Lower lobe of right lung (tissue), 2 donors: ENCODE measurements around the gene SDK1. TPM values are rescaled to one million over a fixed set of nuclear protein-coding genes. Genes with fewer than 3 reads are reported as not detected.

ENCODE experiments used
- ATAC-seq, 2 donors: fragments of 200-7000 bp; cut with Tn5 transposase; one replicate each; pipeline ENCODE4 v1.9.1; 2020 to 2022; ENCODE audit warnings: mild to moderate bottlenecking in 2 of 2, moderate library complexity in 2 of 2
- DNase-seq: peaks from one replicate; pipeline ENCODE4 v3.0.0-alpha.2; 2020
- H3K27ac ChIP-seq: fragments of 200-600 bp; one replicate; pipeline ENCODE4 v1.8.0; 2022
- H3K27me3 ChIP-seq: fragments of 200-600 bp; one replicate; pipeline ENCODE4 v1.8.0; 2022; ENCODE audit warnings: low read depth
- H3K36me3 ChIP-seq: fragments of 200-600 bp; one replicate; pipeline ENCODE4 v1.8.0; 2022; ENCODE audit warnings: mild to moderate bottlenecking
- H3K4me1 ChIP-seq: fragments of 200-600 bp; one replicate; pipeline ENCODE4 v1.8.0; 2022
- H3K4me3 ChIP-seq: fragments of 200-600 bp; one replicate; pipeline ENCODE4 v1.8.0; 2022; ENCODE audit warnings: mild to moderate bottlenecking
- H3K9me3 ChIP-seq: fragments of 200-600 bp; one replicate; pipeline ENCODE4 v1.8.0; 2022
- intact Hi-C: fragments of 100-400 bp; cut with DNase I; formaldehyde crosslinking; loops from one replicate; pipeline ENCODE4 v1.11.0; 2022
- total RNA-seq: library from RNA; stranded (reverse); fragmentation: NEBNext Ultra II Directional; extraction: Animal tissue kit (Norgen Biotek cat#: 25700); gene quantifications from one replicate; pipeline ENCODE4 v1.2.1, GENCODE V29; 2021
- TF ChIP-seq, protein P1 (sequence below): fragments of 200-600 bp; IDR thresholded peaks from one replicate; pipeline ENCODE4 v1.8.0; 2022; ENCODE audit warnings: antibody characterized with exemption, mild to moderate bottlenecking
- donor health status: DM: no; HTN: yes; CAD: no; lungs with severe emphysema.

The SDK1 gene
- total RNA-seq, 1 donor from 2014 or later, result 10.0 TPM

DNA sequence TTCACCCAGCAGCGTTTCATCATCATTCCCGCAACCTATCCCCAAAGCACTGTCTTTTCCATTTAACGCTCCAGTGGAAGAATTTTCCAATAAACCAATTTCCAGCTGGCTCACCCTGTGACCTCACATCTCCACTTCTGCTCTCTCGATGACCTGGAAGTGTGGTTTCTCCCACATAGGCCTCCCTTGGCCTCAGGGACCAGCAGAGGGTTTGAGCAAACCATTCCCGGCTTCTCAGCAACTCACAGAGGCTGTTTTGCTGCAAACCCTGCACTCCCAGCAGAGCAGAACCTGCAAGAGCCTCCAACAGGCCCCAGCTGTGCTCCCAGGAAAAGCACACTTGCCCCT is 858.1 kb downstream of the SDK1 start:
- Histone ChIP-seq H3K4me3 (no peak overlapping the region), H3K9me3 (no peaks in the 10 kb centered on the region), H3K4me1 (no peaks in the 10 kb centered on the region), H3K27ac (no peak overlapping the region), H3K27me3 (no peaks in the 10 kb centered on the region), H3K36me3 (no peaks in the 10 kb centered on the region)
- ATAC-seq, result no peak
- no peak for DNase-seq
- TF ChIP-seq, protein P1, sequence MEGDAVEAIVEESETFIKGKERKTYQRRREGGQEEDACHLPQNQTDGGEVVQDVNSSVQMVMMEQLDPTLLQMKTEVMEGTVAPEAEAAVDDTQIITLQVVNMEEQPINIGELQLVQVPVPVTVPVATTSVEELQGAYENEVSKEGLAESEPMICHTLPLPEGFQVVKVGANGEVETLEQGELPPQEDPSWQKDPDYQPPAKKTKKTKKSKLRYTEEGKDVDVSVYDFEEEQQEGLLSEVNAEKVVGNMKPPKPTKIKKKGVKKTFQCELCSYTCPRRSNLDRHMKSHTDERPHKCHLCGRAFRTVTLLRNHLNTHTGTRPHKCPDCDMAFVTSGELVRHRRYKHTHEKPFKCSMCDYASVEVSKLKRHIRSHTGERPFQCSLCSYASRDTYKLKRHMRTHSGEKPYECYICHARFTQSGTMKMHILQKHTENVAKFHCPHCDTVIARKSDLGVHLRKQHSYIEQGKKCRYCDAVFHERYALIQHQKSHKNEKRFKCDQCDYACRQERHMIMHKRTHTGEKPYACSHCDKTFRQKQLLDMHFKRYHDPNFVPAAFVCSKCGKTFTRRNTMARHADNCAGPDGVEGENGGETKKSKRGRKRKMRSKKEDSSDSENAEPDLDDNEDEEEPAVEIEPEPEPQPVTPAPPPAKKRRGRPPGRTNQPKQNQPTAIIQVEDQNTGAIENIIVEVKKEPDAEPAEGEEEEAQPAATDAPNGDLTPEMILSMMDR, result no peak
- intact Hi-C loops, result no loop called here

DNA sequence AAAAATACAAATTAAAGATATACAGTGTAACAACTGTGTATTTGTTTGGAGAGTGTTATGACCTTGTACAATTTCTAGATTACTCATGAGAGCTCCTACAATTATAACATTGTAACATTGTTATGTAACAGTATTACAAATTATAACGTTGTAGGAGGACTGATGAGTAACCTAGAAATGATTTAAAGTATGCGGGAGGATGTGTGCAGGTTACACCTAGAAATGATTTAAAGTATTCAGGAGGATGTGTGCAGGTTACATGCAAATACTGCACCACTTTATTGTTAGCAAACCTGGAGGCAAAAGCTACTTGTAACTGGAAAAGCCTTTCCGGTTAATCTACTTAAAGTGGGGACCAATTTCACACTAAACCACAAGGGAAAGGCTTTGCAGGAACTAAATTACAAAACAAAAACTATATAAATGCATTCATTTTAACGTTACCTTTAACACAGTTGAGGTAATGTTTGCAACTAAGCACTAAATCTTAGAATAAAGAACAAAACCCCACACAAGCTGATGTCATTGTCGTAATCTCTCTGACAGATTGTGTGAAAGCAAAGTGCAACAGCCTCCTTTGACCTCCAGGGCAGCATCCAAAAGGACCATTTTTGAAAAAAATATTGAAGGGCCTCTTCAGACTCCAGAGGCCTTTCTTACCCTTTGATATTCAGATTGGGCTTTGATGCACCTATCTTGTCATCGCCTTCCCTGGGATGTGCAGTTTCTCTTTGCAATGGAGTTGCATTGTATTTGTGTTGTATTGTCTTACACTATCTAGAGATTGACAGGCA is 858.9 kb downstream of the SDK1 start:
- no peaks in the 10 kb centered on the region for H3K36me3 ChIP-seq
- H3K27ac ChIP-seq, result no peak overlapping the region
- no peak overlapping the region for H3K4me3 ChIP-seq
- TF ChIP-seq, protein P1, result no peak
- DNase-seq (no peak), ATAC-seq (peak in 1 of 2 donors; percentile 35)
- no peaks in the 10 kb centered on the region for H3K27me3 ChIP-seq
- H3K4me1 ChIP-seq, result no peaks in the 10 kb centered on the region
- no peaks in the 10 kb centered on the region for H3K9me3 ChIP-seq
- intact Hi-C loops, result no loop called here

DNA sequence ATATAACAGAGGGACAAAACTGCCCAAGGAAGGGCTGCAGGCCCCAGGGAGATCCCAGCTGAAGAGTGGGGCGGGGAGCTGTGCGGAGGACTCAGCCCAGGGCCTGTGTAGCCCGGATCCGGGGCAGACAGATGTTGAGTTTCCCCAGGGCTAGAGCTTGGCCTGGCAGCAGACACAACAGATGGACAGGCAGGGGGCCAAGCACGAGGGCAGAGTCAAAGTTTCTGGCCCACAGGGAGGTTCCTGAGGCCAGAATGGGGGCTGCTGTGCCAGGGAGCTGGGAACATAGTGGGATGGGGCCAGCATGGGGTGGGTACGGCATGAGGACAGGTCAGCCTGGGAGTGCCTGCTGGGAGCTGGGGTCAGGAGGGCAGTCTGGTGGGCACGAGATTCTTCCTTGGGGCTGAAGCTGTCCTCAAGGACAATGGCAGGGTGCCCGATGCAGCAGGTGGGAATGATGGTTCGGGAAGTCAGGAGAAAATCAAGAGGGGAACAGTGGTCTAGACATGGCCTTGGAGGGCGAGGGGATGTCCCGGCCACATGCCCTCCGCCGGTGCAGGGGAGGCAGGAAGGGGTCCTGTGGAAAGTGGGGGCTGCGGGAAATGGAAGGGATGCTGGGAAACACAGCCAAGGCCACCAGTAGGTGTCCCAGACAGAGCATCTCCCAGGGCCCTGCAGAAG is 862.0 kb downstream of the SDK1 start:
- no peaks in the 10 kb centered on the region for H3K27me3 ChIP-seq
- no peaks in the 10 kb centered on the region for H3K4me1 ChIP-seq
- no peaks in the 10 kb centered on the region for H3K9me3 ChIP-seq
- DNase-seq, result no peak
- TF ChIP-seq, protein P1, result no peak
- no peak for ATAC-seq
- no peak overlapping the region for H3K4me3 ChIP-seq
- no peaks in the 10 kb centered on the region for H3K36me3 ChIP-seq
- H3K27ac ChIP-seq, result no peak overlapping the region
- intact Hi-C loops, result no loop called here

DNA sequence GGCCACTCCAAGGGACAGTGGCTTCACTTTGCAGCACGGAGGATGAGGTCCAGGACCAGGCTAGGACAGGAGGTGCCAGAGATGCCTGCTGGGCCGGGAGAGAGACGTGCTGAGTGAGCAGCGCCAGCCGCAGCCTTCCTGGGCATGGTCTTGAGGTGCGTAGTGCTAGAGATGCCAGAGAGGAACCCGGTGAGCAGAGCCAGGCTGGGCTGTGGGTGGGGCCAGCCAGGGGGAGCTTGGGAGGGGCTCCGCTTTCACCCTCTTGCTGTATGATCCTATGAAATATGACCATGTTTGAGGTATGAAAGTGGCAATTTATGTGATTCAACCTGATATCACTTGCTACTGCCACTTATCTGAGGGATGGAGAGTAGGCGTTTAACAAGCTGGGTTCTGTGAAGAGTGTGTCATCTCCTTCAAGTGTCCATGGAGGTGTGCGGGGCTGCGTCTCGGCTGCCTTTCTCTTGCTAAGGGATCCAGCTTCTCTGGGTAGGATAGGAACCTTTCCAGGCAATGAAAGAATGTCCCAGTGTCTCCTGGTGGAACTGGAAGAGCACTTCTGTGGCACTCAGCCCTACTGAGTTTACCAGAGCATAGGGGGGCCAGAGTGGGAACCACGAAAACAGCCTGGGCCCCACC is 862.6 kb downstream of the SDK1 start:
- DNase-seq (no peak), ATAC-seq (no peak)
- intact Hi-C loops, result no loop called here
- H3K27me3 ChIP-seq, result no peaks in the 10 kb centered on the region
- H3K9me3 ChIP-seq, result no peaks in the 10 kb centered on the region
- H3K4me3 ChIP-seq, result no peak overlapping the region
- no peak overlapping the region for H3K27ac ChIP-seq
- H3K36me3 ChIP-seq, result no peaks in the 10 kb centered on the region
- TF ChIP-seq, protein P1, result no peak
- no peaks in the 10 kb centered on the region for H3K4me1 ChIP-seq

DNA sequence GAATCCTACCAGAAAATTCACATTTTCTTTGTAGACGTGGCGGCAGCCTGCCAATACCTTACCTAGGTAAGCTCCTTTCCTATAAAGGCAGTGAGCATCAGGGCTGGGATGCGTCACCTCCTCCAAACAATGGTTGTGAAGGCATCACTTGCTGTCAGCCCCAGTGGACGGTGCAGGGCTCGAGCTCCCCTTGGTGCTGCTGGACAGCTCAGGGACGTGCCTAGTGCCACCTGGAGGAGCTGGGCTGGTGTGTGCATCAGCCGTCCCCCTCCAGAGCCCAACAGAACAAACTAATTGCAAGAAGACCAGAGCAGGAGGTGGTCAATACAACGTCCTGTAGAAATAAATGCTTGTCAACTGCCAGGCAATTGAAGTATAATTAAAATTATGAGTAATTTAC is 863.5 kb downstream of the SDK1 start:
- TF ChIP-seq, protein P1, result no peak
- Histone ChIP-seq H3K36me3 (no peaks in the 10 kb centered on the region), H3K27ac (no peak overlapping the region), H3K4me3 (no peak overlapping the region), H3K9me3 (no peaks in the 10 kb centered on the region), H3K27me3 (no peaks in the 10 kb centered on the region), H3K4me1 (no peaks in the 10 kb centered on the region)
- DNase-seq (no peak), ATAC-seq (no peak)
- intact Hi-C loops, result no loop called here
